ENCODE data around the gene MTIF3. TPM values are rescaled to one million over a fixed set of nuclear protein-coding genes. Genes with fewer than 3 reads are reported as not detected.

Gene MTIF3
- total RNA-seq, 1 experiment from 2014 or later = 41.8 TPM

GRCh38 chr13:27419328-27419727 is 31.0 kb downstream of the MTIF3 start:
- POLR2A ChIA-PET = no interaction called here
- Histone ChIP-seq H3K36me3 (ENCODE audit: control insufficient read depth, insufficient read depth, low read length) (no peaks in the 10 kb centered on the region), H3K4me3 (ENCODE audit: low read depth, low read length) (no peak overlapping the region), H3K9me3 (no peaks in the 10 kb centered on the region), H3K4me1 (no peaks in the 10 kb centered on the region), H3K27me3 (replicated peaks; ENCODE audit: control insufficient read depth, insufficient read depth, low read length) (no peaks in the 10 kb centered on the region)
- Mint-ChIP-seq H3K27me3 (ENCODE audit: insufficient read depth, unreplicated experiment) (peaks cover 5% of the 10 kb centered on the region), H3K4me1 (ENCODE audit: low read depth, unreplicated experiment) (no peaks in the 10 kb centered on the region), H3K27ac (ENCODE audit: unreplicated experiment) (no peak overlapping the region), H3K4me3 (ENCODE audit: unreplicated experiment) (no peak overlapping the region), H3K9me3 (ENCODE audit: unreplicated experiment) (no peaks in the 10 kb centered on the region), H3K36me3 (ENCODE audit: insufficient read depth, unreplicated experiment) (no peaks in the 10 kb centered on the region)
- no TSS peak for BruUV-seq (replicated peaks)
- DNase-seq = no peak
- TF ChIP-seq CTCF (IDR thresholded peaks at IDR 0.05; ENCODE audit: insufficient read depth in 1 of 2, low read depth in 1 of 2, low read length in 1 of 2, severe bottlenecking in 1 of 2, unreplicated experiment in 1 of 2) = no peak
- intact Hi-C loops (cut with micrococcal nuclease; ENCODE audit: unreplicated experiment) = no loop called here
- CTCF ChIA-PET = no interaction called here

GRCh38 chr13:27415116-27415515 is 35.2 kb downstream of the MTIF3 start:
- Histone ChIP-seq H3K4me1 (no peaks in the 10 kb centered on the region), H3K9me3 (no peaks in the 10 kb centered on the region), H3K27me3 (replicated peaks; ENCODE audit: control insufficient read depth, insufficient read depth, low read length) (no peaks in the 10 kb centered on the region), H3K36me3 (ENCODE audit: control insufficient read depth, insufficient read depth, low read length) (no peaks in the 10 kb centered on the region), H3K4me3 (ENCODE audit: low read depth, low read length) (no peak overlapping the region)
- no peaks in the 10 kb centered on the region for H3K36me3 Mint-ChIP-seq (ENCODE audit: insufficient read depth, unreplicated experiment)
- no peaks in the 10 kb centered on the region for H3K4me1 Mint-ChIP-seq (ENCODE audit: low read depth, unreplicated experiment)
- no peak for TF ChIP-seq CTCF (IDR thresholded peaks at IDR 0.05; ENCODE audit: insufficient read depth in 1 of 2, low read depth in 1 of 2, low read length in 1 of 2, severe bottlenecking in 1 of 2, unreplicated experiment in 1 of 2)
- no peak overlapping the region for H3K4me3 Mint-ChIP-seq (ENCODE audit: unreplicated experiment)
- BruUV-seq (replicated peaks) = no TSS peak
- no peak overlapping the region for H3K27ac Mint-ChIP-seq (ENCODE audit: unreplicated experiment)
- CTCF ChIA-PET = no interaction called here
- intact Hi-C loops (cut with micrococcal nuclease; ENCODE audit: unreplicated experiment) = no loop called here
- H3K27me3 Mint-ChIP-seq (ENCODE audit: insufficient read depth, unreplicated experiment) = peaks cover 7% of the 10 kb centered on the region
- no peaks in the 10 kb centered on the region for H3K9me3 Mint-ChIP-seq (ENCODE audit: unreplicated experiment)
- POLR2A ChIA-PET = no interaction called here
- DNase-seq = no peak

- Mint-ChIP-seq H3K9me3 (ENCODE audit: unreplicated experiment) (no peaks in the 10 kb centered on the region), H3K4me1 (ENCODE audit: low read depth, unreplicated experiment) (peaks cover 6% of the 10 kb centered on the region), H3K27me3 (ENCODE audit: insufficient read depth, unreplicated experiment) (peaks cover 7% of the 10 kb centered on the region), H3K36me3 (ENCODE audit: insufficient read depth, unreplicated experiment) (no peaks in the 10 kb centered on the region), H3K4me3 (ENCODE audit: unreplicated experiment) (no peak overlapping the region), H3K27ac (ENCODE audit: unreplicated experiment) (no peak overlapping the region)
- no TSS peak for BruUV-seq (replicated peaks)
- Histone ChIP-seq H3K27me3 (replicated peaks; ENCODE audit: control insufficient read depth, insufficient read depth, low read length) (no peaks in the 10 kb centered on the region), H3K4me1 (peaks cover 6% of the 10 kb centered on the region), H3K4me3 (ENCODE audit: low read depth, low read length) (no peak overlapping the region), H3K9me3 (no peaks in the 10 kb centered on the region), H3K36me3 (ENCODE audit: control insufficient read depth, insufficient read depth, low read length) (no peaks in the 10 kb centered on the region)
- CTCF ChIA-PET = no interaction called here
- TF ChIP-seq CTCF (IDR thresholded peaks at IDR 0.05; ENCODE audit: insufficient read depth in 1 of 2, low read depth in 1 of 2, low read length in 1 of 2, severe bottlenecking in 1 of 2, unreplicated experiment in 1 of 2) = no peak
- intact Hi-C loops (cut with micrococcal nuclease; ENCODE audit: unreplicated experiment) = no loop called here
- POLR2A ChIA-PET = no interaction called here
- no peak for DNase-seq
Observed at GRCh38 chr13:27411341-27411740, 39.0 kb downstream of the MTIF3 start.

Measured in Caco-2 (cell line).